ENCODE measurements around the gene CH25H.
A peak's percentile ranks its signal among the peaks of the same experiment; 100 is the strongest.

The CH25H gene

DNA sequence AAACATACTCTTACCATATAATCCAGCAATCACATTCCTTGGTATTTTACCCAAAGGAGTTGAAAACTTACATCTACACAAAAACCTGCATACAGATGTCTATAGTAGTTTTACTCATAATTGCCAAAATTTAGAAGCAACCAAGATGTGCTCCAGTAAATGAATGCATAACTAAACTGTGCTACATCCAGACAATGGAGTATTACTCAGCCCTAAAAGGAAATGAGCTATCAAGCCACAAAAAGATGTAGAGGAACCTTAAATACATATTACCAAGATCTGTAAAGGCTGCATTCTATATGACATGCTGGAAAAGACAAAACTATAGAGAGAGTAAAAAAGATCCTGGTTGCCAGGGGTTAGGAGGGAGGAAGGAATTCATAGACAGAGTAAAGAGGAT is 21.8 kb upstream of the CH25H start:
- DNase-seq, result no peak

DNA sequence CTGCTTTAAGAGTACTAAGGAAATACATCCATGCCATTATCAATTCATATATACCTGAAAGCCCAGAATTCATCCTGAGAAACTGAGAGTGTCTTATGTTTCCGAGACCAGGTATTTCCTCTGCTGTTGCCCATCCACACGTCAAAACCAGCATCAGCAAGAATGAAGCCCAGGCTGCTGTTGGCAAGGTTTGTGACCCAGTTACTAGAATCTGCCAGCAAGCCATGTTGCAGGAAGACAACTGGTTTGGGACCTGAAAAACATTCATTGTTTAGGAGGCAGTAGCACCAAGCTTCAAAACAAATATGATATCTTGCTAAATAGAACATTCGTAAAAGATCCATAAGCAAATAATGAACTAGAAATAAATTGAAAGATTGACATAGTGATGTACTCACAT is 21.0 kb upstream of the CH25H start:
- no peak for DNase-seq

GRCh38 chr10:89226891-89227290 is 19.8 kb upstream of the CH25H start:
- DNase-seq, result no peak

GRCh38 chr10:89224739-89225443 is 17.8 kb upstream of the CH25H start:
- no peak for DNase-seq

DNA sequence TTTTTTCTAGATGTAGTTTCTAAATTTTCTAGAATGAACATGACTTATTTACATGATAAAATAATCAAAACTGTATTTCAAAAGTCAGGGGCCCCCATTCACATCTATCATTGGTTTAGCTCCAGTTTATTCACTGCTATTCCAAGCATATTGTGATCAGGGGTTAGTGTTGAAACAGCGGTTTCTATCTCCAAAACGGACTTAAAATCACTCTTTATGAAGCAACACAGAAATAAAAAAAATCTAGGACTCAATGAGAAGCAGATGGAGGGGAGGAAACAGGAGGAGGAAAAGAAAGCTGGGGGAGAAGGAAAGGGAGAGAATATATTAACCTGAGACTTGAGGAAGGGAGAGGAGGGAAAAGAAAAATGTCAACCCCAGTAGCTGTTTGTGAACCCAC is 14.8 kb upstream of the CH25H start:
- no peak for DNase-seq

DNA sequence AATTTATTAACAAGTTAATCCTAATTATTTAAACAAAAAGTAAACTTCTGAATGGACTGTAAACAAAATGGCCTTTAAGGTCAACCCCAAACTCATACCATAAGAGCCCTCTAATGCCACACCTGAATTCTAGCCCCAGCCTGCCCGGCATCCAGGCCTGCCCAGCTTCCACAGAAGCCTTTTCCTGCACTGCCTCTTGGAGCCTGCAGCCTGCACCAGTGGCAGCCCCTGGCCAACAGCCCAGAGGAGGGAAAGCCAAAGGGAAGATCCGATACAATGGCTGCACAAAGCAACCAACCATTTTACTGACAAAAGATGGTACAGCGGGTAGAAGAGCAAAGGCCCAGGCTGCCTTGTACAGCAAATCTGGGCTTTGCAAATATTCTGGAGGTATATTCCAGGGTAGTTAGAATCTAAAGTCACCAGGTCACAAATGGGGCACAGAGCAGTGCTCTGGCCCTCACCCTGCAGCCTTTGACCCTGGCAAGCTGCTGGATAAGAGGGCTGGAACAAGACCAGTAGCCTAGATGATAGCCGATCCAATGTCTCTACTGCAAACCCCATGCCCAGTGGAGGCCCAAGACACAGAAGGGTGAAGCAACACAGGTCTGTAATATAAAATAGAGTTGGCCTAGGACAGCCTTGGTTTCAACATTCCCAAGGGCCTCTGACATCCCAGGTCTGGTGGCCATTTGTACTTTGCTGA is 12.5 kb upstream of the CH25H start:
- no peak for DNase-seq

GRCh38 chr10:89217057-89217990 is 10.2 kb upstream of the CH25H start:
- DNase-seq, result peak; percentile 12

DNA sequence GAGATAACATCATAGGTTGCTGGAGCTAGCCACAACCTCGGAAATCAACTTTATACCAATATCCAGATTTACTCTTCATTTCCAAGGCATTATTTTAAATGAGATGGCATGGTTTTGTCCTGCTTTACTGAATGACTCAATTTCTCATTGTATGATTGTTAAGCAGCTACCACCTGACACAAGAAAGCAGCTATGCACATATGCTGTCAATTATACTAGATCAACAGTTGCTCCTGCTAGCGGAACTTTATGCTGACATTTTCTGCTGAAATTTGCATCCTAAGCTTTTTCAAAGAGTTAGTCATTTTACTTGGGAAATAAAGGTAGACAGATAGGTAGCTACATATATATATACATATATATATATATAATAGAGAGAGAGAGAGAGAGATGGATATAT is 8.9 kb upstream of the CH25H start:
- no peak for DNase-seq

GRCh38 chr10:89215511-89215910 is 8.4 kb upstream of the CH25H start:
- no peak for DNase-seq

GRCh38 chr10:89214566-89215165 is 7.5 kb upstream of the CH25H start:
- DNase-seq, result no peak

GRCh38 chr10:89213191-89213808 is 6.2 kb upstream of the CH25H start:
- DNase-seq, result no peak

DNA sequence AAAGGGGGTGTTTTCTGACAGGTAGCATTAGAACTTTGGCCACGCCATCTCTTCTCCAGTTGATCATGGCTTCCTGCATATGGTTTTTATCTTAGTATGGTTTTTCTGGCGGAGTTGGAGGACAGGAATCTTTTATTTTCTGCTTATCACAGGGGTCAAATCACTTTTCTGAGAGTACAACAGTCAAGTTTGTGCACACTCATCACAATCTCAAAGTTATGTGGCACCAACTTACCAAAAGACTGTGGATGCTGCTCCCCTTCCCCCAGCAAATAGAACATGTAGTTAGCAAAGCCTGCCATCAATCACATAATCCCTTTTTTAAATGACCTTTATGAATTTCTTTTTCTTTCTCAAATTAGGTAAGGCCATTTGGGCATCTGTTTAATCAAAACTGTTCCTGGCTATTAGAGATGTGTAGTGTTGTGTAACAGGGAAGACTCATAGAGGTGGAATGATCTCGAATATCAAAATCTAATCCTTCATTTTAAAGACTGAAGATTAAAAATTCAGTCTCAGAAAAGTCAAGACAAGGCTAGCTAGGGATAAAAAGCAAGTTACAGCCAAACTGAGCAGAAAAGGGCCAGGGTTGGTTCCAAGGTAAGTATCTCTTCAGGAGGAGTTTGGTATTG is 3.8 kb upstream of the CH25H start:
- no peak for DNase-seq

DNA sequence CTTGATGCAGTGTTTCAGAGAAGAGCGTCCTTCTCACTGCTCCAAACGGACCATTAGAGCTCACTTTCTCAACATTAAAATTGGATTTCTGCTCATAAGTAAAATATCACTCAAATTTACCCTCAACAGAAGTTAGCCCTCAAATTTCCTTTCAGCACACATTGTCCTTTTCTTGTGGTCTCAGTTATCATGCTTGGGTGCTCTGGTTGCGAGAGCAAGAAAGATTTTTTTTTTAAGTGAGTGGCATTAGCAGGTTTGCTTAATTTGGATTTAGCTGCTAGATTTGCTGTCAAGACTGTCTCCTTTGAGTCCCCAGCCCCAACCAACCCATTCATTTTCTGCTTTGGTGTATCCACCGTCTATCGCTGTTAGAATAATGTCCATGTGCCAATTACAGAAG is 2.6 kb upstream of the CH25H start:
- DNase-seq, result no peak

- no peak for DNase-seq
These were observed 859 bp upstream of the CH25H start for GRCh38 chr10:89207801-89208551.

DNA sequence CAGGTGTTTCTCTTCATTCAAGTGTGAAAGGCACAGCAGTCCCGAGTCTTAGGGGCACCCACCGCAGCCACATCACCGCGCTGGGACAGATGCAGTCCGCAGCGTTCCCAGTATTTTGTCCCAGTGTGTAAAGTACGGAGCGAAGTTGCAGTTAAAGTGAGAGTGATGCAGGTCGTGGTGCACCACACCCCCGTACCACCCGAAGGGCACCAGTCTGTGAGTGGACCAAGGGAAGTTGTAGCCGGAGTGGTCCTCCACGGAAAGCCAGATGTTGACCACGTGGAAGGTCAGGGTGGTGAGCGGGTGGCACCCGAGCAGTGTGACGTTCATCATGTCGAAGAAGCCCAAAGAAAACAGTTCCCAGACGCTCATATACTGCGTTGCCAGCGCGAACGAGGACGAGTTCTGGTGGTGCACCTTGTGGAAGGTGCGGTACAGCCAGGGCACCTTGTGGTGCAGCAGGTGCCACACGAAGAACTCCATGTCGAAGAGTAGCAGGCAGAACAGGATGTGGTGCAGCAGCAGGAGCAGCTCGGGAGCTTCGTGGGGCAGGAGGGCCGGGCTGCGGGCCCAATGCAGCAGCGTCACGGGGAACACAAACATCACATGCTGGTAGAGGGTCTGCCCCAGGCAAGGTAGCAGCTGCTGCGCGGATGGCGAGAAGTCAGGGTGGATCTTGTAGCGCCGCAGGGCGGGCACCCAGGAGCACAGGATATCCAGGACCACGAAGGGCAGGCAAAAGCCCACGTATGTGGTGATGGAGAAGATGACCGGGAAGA is 526 bp downstream of the CH25H start:
- no peak for DNase-seq

DNA sequence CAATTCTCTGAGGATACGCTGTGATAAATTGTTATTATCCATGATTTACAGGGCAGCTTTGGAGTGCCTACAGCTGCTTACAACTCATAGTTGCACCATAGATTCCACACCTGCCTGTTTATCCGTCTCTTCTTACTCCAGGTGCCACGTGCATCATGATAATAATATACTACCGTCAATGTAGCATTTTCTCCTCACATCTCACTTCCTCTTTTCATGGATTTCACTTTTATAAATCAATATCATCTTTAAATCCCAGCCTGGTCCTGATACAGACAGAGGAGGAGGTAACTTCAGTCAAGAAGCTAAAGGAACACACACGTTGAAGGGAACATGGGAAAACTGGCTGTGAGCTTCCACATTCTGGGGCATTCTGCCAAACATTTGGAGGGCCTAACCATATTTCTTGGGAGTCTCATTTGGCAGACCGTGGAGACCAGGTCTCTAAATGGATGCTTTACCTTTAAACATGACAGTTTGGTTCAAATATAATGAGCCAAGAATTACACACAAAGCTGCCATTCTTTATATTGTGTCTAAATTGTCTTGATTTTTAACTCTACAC is 2.4 kb downstream of the CH25H start:
- DNase-seq, result no peak

- DNase-seq, result no peak
These were observed 3.9 kb downstream of the CH25H start for GRCh38 chr10:89203237-89203636.

GRCh38 chr10:89202033-89202425 is 5.1 kb downstream of the CH25H start:
- no peak for DNase-seq

DNA sequence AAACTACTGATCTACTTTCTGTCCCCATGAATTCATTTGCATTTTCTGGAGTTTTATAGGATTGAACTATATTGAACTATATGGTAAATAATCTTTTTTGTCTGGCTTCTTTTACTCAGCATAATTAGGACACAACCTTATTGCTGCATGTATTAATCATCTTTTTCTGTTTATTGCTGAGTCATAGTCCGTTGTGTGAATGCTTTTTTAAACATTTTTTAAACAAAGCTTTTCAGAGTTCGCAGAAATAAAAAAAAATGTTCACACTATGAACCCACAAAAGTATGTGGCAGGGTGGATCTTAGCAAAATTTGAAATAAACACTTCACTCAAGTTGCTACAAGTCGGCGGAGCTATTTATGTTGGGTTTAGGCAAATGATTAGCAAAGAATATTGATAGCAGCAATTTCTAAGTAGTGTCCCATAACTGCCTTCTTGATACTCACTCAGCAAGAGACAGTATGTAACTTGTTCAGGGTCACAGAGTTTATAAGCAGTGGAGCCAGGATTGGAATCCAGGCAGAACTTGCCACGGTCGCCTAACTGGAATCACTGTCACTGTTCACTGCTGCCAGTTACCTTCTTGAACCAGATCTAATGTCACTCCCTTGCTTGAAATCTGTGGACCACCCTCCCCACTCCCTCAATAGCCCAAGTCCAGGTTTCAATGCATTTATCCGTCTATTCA is 5.6 kb downstream of the CH25H start:
- DNase-seq, result no peak

- no peak for DNase-seq
These were observed 9.6 kb downstream of the CH25H start for GRCh38 chr10:89197473-89197872.
